ENCODE data around the gene CNIH4.

The CNIH4 gene

DNA sequence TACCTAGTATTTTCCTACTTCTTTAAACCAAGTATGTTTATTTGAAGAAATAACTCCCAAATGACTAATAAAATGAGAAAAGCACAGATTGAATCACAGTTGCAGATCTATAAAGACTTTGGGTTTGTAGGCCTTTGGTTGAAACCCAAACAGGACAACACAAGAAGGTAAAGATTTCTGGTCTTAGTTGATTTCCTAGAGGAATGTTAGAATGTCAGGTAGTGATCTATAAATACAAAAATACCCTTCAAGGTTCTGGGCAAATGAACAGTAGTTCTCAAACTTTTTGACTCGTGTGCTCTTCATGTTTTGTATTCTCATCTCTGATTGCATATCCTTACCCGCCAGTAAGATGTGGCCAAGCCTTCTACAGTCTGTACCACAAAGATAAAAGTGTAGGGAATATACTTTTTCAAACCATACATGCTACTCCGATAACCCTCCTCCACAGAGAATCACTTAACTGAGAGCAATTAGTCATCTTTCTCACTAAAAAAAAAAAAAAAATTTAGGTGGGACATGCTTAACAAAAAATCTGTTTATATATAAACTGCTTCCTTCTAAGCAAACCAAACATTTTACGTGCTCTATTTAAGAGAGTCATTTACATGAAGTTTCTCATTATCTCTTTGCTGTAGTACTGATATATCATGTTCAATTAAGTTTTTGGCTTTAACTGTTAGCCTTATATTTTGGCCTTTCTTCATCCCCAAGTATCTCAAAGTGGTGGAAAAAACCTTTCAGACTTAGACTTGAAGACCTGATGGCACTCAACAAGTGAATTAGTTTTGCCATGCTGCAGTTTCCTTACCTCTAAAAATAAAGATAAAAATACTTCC, 36.0 kb downstream of the CNIH4 start:
- FAIRE-seq: no peak
- DNase-seq (ENCODE audit: insufficient read length, low spot score): no peak
- TF ChIP-seq SPI1 (IDR thresholded peaks at IDR 0.05; ENCODE audit: low read depth, low read length) (no peak), POLR2A (IDR thresholded peaks at IDR 0.05; ENCODE audit: low read depth, low read length) (no peak), POU2F2 (IDR thresholded peaks at IDR 0.05; ENCODE audit: low read depth, low read length) (no peak), TAF1 (IDR thresholded peaks at IDR 0.05; ENCODE audit: low read depth, low read length) (no peak), POLR2AphosphoS5 (IDR thresholded peaks at IDR 0.05; ENCODE audit: low read depth, low read length) (no peak), PAX5 (IDR thresholded peaks at IDR 0.05; ENCODE audit: insufficient read depth, low read length, severe bottlenecking) (no peak)

DNA sequence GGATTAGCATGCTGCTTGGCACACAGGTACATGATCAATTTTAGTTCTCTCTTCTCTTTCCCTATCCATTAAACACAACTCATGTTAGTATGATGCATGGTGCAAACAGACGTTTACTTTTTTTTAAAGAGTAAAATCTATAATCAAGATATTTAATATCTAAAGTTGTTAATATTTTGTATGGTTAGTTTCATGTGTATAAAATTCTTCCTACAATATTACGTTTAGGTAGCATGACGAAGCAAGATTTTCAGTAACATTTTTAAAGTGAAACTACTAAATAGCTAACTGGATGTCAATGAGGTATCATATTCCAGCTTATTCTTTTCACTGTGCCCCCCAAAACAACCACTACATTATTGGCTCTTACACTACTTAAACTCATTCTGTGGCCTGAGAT, 36.6 kb downstream of the CNIH4 start:
- FAIRE-seq (no peak), DNase-seq (ENCODE audit: insufficient read length, low spot score) (no peak)
- TF ChIP-seq POU2F2 (IDR thresholded peaks at IDR 0.05; ENCODE audit: low read depth, low read length) (no peak), PAX5 (IDR thresholded peaks at IDR 0.05; ENCODE audit: insufficient read depth, low read length, severe bottlenecking) (no peak), POLR2AphosphoS5 (IDR thresholded peaks at IDR 0.05; ENCODE audit: low read depth, low read length) (no peak), SPI1 (IDR thresholded peaks at IDR 0.05; ENCODE audit: low read depth, low read length) (no peak), POLR2A (IDR thresholded peaks at IDR 0.05; ENCODE audit: low read depth, low read length) (no peak), TAF1 (IDR thresholded peaks at IDR 0.05; ENCODE audit: low read depth, low read length) (no peak)

DNA sequence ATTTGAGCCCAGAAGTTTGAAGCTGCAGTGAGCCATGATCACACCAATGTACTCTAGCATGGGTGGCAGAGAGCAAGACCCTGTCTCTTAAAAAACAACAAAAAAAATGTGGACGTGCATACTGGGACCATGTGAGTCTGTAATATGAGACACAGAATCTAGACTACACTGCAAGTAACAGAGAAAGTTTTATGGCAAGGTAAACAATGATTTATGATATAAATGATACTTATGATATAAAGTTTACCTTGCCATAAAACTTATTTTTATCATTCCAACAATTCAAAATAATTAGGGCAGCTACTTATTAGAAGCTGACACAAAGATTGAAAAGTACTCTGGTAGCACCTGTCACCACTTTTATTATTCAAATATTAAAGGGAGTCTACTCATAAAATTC, 43.2 kb downstream of the CNIH4 start:
- FAIRE-seq: no peak
- DNase-seq (ENCODE audit: insufficient read length, low spot score): no peak
- TF ChIP-seq PAX5 (IDR thresholded peaks at IDR 0.05; ENCODE audit: insufficient read depth, low read length, severe bottlenecking) (no peak), POLR2AphosphoS5 (IDR thresholded peaks at IDR 0.05; ENCODE audit: low read depth, low read length) (no peak), POU2F2 (IDR thresholded peaks at IDR 0.05; ENCODE audit: low read depth, low read length) (no peak), SPI1 (IDR thresholded peaks at IDR 0.05; ENCODE audit: low read depth, low read length) (no peak), POLR2A (IDR thresholded peaks at IDR 0.05; ENCODE audit: low read depth, low read length) (no peak), TAF1 (IDR thresholded peaks at IDR 0.05; ENCODE audit: low read depth, low read length) (no peak)

- FAIRE-seq (no peak), DNase-seq (ENCODE audit: insufficient read length, low spot score) (no peak)
- no peak for TF ChIP-seq POLR2A (IDR thresholded peaks at IDR 0.05; ENCODE audit: low read depth, low read length)
- no peak for TF ChIP-seq POU2F2 (IDR thresholded peaks at IDR 0.05; ENCODE audit: low read depth, low read length)
- no peak for TF ChIP-seq TAF1 (IDR thresholded peaks at IDR 0.05; ENCODE audit: low read depth, low read length)
- TF ChIP-seq SPI1 (IDR thresholded peaks at IDR 0.05; ENCODE audit: low read depth, low read length): no peak
- no peak for TF ChIP-seq POLR2AphosphoS5 (IDR thresholded peaks at IDR 0.05; ENCODE audit: low read depth, low read length)
- TF ChIP-seq PAX5 (IDR thresholded peaks at IDR 0.05; ENCODE audit: insufficient read depth, low read length, severe bottlenecking): no peak
Measured at GRCh38 chr1:224402472-224403036, 45.9 kb downstream of the CNIH4 start.

DNA sequence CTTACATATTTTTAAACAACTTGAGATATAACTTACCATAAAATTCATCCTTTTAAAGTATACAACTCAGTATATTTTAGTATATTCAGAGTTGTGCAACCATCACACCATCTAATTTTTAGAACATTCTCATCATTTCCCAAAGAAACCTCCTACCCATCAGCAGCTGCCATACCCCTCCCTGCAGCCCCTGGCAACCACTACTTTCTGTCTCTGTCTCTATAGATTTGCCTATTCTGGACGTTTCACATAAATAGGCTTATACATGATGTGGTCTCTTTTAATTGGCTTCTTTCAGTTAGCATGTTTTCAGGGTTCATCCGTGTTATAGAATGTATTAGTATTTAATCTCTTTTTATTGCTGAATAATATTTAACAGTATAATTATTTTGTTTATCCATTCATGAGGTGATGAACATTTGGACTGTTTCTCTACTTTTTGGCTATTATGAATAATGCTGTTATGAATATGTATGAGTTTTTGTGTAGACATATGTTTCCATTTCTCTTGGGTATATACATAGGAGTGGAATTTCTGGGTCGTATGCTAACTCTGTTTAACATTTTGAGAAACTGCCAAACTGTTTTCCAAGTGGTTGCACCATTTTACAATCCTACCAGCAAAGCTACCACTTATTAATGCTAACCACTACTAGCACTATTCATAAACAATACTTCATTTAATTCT, 48.4 kb downstream of the CNIH4 start:
- no peak for TF ChIP-seq SPI1 (IDR thresholded peaks at IDR 0.05; ENCODE audit: low read depth, low read length)
- no peak for TF ChIP-seq TAF1 (IDR thresholded peaks at IDR 0.05; ENCODE audit: low read depth, low read length)
- TF ChIP-seq POLR2A (IDR thresholded peaks at IDR 0.05; ENCODE audit: low read depth, low read length): no peak
- no peak for TF ChIP-seq POLR2AphosphoS5 (IDR thresholded peaks at IDR 0.05; ENCODE audit: low read depth, low read length)
- no peak for TF ChIP-seq POU2F2 (IDR thresholded peaks at IDR 0.05; ENCODE audit: low read depth, low read length)
- TF ChIP-seq PAX5 (IDR thresholded peaks at IDR 0.05; ENCODE audit: insufficient read depth, low read length, severe bottlenecking): no peak
- FAIRE-seq (no peak), DNase-seq (ENCODE audit: insufficient read length, low spot score) (no peak)

- no peak for DNase-seq (ENCODE audit: insufficient read length, low spot score)
- TF ChIP-seq SPI1 (IDR thresholded peaks at IDR 0.05; ENCODE audit: low read depth, low read length) (no peak), PAX5 (IDR thresholded peaks at IDR 0.05; ENCODE audit: insufficient read depth, low read length, severe bottlenecking) (no peak), POU2F2 (IDR thresholded peaks at IDR 0.05; ENCODE audit: low read depth, low read length) (no peak), TAF1 (IDR thresholded peaks at IDR 0.05; ENCODE audit: low read depth, low read length) (no peak), POLR2AphosphoS5 (IDR thresholded peaks at IDR 0.05; ENCODE audit: low read depth, low read length) (no peak), POLR2A (IDR thresholded peaks at IDR 0.05; ENCODE audit: low read depth, low read length) (no peak)
- no peak for FAIRE-seq
Measured at GRCh38 chr1:224405604-224405970, 48.9 kb downstream of the CNIH4 start.

- no peak for TF ChIP-seq POU2F2 (IDR thresholded peaks at IDR 0.05; ENCODE audit: low read depth, low read length)
- FAIRE-seq (no peak), DNase-seq (ENCODE audit: insufficient read length, low spot score) (no peak)
Measured at GRCh38 chr1:224406216-224406615, 49.5 kb downstream of the CNIH4 start.

GRCh38 chr1:224407571-224408293, 51.1 kb downstream of the CNIH4 start:
- DNase-seq (ENCODE audit: insufficient read length, low spot score) (no peak), FAIRE-seq (no peak)
- no peak for TF ChIP-seq PAX5 (IDR thresholded peaks at IDR 0.05; ENCODE audit: insufficient read depth, low read length, severe bottlenecking)
- TF ChIP-seq POLR2A (IDR thresholded peaks at IDR 0.05; ENCODE audit: low read depth, low read length): no peak
- no peak for TF ChIP-seq POU2F2 (IDR thresholded peaks at IDR 0.05; ENCODE audit: low read depth, low read length)
- no peak for TF ChIP-seq POLR2AphosphoS5 (IDR thresholded peaks at IDR 0.05; ENCODE audit: low read depth, low read length)
- no peak for TF ChIP-seq TAF1 (IDR thresholded peaks at IDR 0.05; ENCODE audit: low read depth, low read length)
- no peak for TF ChIP-seq SPI1 (IDR thresholded peaks at IDR 0.05; ENCODE audit: low read depth, low read length)

DNA sequence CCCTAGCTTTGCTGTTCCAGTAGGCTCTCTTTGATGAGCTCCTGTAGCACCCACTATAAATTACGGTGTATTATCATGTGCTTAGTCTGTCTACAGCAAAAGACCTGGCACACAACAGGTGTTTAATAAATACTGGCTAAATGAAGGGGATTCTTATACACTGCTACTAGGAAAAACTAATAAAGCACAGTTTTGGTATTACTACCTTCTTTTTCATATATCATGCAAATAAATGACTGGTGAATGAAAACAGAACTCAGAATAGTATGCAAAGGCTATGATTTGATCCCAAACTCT, 51.6 kb downstream of the CNIH4 start:
- DNase-seq (ENCODE audit: insufficient read length, low spot score) (no peak), FAIRE-seq (no peak)
- no peak for TF ChIP-seq SPI1 (IDR thresholded peaks at IDR 0.05; ENCODE audit: low read depth, low read length)
- TF ChIP-seq TAF1 (IDR thresholded peaks at IDR 0.05; ENCODE audit: low read depth, low read length): no peak
- TF ChIP-seq POLR2A (IDR thresholded peaks at IDR 0.05; ENCODE audit: low read depth, low read length): no peak
- TF ChIP-seq POLR2AphosphoS5 (IDR thresholded peaks at IDR 0.05; ENCODE audit: low read depth, low read length): no peak
- TF ChIP-seq POU2F2 (IDR thresholded peaks at IDR 0.05; ENCODE audit: low read depth, low read length): no peak
- TF ChIP-seq PAX5 (IDR thresholded peaks at IDR 0.05; ENCODE audit: insufficient read depth, low read length, severe bottlenecking): no peak
